Neural progenitor cell (in vitro differentiated cells): Measurements from ENCODE around the gene SMURF1. TPM values are rescaled to one million over a fixed set of nuclear protein-coding genes. Genes with fewer than 3 reads are reported as not detected.

ENCODE experiments used
- DNase-seq: peaks from one replicate; pipeline ENCODE4 v3.0.0-alpha.2; 2016; ENCODE audit warnings: low spot score
- H2AFZ ChIP-seq: fragments of 200-600 bp; sonication (generic); replicated peaks from 2 replicates; pipeline ENCODE4 v1.6.1; 2016; ENCODE audit warnings: antibody characterized with exemption
- H3F3A ChIP-seq: fragments of 200-600 bp; sonication (generic); 2 replicates; pipeline ENCODE4 v1.6.1; 2016; ENCODE audit warnings: antibody characterized with exemption, low read depth
- H3K27ac ChIP-seq: fragments of 200-600 bp; sonication (generic); 2 replicates; pipeline ENCODE4 v1.5.1; 2016; ENCODE audit warnings: mild to moderate bottlenecking
- H3K27me3 ChIP-seq: fragments of 200-600 bp; sonication (generic); 2 replicates; pipeline ENCODE4 v1.6.1; 2016; ENCODE audit warnings: mild to moderate bottlenecking, moderate library complexity
- H3K36me3 ChIP-seq: fragments of 200-600 bp; sonication (generic); 2 replicates; pipeline ENCODE4 v1.5.1; 2016
- H3K4me1 ChIP-seq: fragments of 200-600 bp; sonication (generic); 2 replicates; pipeline ENCODE4 v1.6.1; 2016; ENCODE audit warnings: mixed run types
- H3K4me2 ChIP-seq: fragments of 200-600 bp; sonication (generic); 2 replicates; pipeline ENCODE4 v1.6.1; 2016
- H3K4me3 ChIP-seq: fragments of 200-600 bp; sonication (generic); 2 replicates; pipeline ENCODE4 v1.5.1; 2016
- H3K79me2 ChIP-seq: fragments of 200-600 bp; sonication (generic); 2 replicates; pipeline ENCODE4 v1.6.1; 2016; ENCODE audit warnings: low read depth
- H3K9ac ChIP-seq: fragments of 200-600 bp; sonication (generic); 2 replicates; pipeline ENCODE4 v1.6.1; 2016
- H3K9me3 ChIP-seq: fragments of 200-600 bp; sonication (generic); 2 replicates; pipeline ENCODE4 v1.5.1; 2016; ENCODE audit warnings: low read depth
- H4K20me1 ChIP-seq: fragments of 200-600 bp; sonication (generic); 2 replicates; pipeline ENCODE4 v1.6.1; 2016; ENCODE audit warnings: low read depth
- H3K27ac Mint-ChIP-seq: 3 replicates; pipeline ENCODE4 v1.8.0; 2021; ENCODE audit warnings: mixed read lengths
- H3K27me3 Mint-ChIP-seq: 2 replicates; pipeline ENCODE4 v1.8.0; 2022; ENCODE audit warnings: low read depth, mild to moderate bottlenecking, inconsistent platforms, moderate library complexity, mixed read lengths; ENCODE audit not compliant: insufficient read depth
- H3K36me3 Mint-ChIP-seq: 3 replicates; pipeline ENCODE4 v1.8.0; 2021; ENCODE audit warnings: mixed read lengths
- H3K4me1 Mint-ChIP-seq: 3 replicates; pipeline ENCODE4 v1.8.0; 2021; ENCODE audit warnings: mixed read lengths
- H3K4me3 Mint-ChIP-seq: 3 replicates; pipeline ENCODE4 v1.8.0; 2021; ENCODE audit warnings: mild to moderate bottlenecking, moderate library complexity, mixed read lengths
- H3K9me3 Mint-ChIP-seq: 3 replicates; pipeline ENCODE4 v1.8.0; 2020; ENCODE audit warnings: mixed read lengths
- EZH2 ChIP-seq: fragments of 200-600 bp; sonication (generic); IDR thresholded peaks from 2 replicates; pipeline ENCODE4 v1.6.1; 2017; ENCODE audit warnings: antibody characterized with exemption, mild to moderate bottlenecking, moderate library complexity
- EZH2phosphoT487 ChIP-seq: fragments of 200-600 bp; sonication (generic); IDR thresholded peaks from 2 replicates; pipeline ENCODE4 v1.6.1; 2017; ENCODE audit warnings: antibody characterized with exemption
- total RNA-seq: library from RNA; depleted of rRNA; stranded (reverse); fragments of >200 nt; gene quantifications from 2 replicates; pipeline ENCODE4 v1.2.3, GENCODE V29; 2015; ENCODE audit warnings: low replicate concordance
- TF ChIP-seq, protein P1 (sequence below): fragments of 200-600 bp; sonication (generic); IDR thresholded peaks from 2 replicates; pipeline ENCODE4 v1.5.1; 2017; ENCODE audit warnings: antibody characterized with exemption, mild to moderate bottlenecking

SMURF1 gene
- total RNA-seq, 1 donor from 2014 or later: 31.0 TPM

- H3K4me2 ChIP-seq: peak overlapping the region; percentile 83
- TF ChIP-seq EZH2phosphoT487 (no peak), EZH2 (no peak)
- TF ChIP-seq, protein P1, sequence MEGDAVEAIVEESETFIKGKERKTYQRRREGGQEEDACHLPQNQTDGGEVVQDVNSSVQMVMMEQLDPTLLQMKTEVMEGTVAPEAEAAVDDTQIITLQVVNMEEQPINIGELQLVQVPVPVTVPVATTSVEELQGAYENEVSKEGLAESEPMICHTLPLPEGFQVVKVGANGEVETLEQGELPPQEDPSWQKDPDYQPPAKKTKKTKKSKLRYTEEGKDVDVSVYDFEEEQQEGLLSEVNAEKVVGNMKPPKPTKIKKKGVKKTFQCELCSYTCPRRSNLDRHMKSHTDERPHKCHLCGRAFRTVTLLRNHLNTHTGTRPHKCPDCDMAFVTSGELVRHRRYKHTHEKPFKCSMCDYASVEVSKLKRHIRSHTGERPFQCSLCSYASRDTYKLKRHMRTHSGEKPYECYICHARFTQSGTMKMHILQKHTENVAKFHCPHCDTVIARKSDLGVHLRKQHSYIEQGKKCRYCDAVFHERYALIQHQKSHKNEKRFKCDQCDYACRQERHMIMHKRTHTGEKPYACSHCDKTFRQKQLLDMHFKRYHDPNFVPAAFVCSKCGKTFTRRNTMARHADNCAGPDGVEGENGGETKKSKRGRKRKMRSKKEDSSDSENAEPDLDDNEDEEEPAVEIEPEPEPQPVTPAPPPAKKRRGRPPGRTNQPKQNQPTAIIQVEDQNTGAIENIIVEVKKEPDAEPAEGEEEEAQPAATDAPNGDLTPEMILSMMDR: no peak
- Mint-ChIP-seq H3K9me3 (no peaks in the 10 kb centered on the region), H3K4me3 (peak overlapping the region; percentile 85), H3K4me1 (peaks cover 46% of the 10 kb centered on the region), H3K27ac (no peak overlapping the region), H3K36me3 (peaks cover 2% of the 10 kb centered on the region), H3K27me3 (peaks cover 6% of the 10 kb centered on the region)
- peak overlapping the region; percentile 96 for H3K4me3 ChIP-seq
- no peak overlapping the region for H2AFZ ChIP-seq
- peak; percentile 99 for DNase-seq
- H4K20me1 ChIP-seq: no peaks in the 10 kb centered on the region
- peaks cover 42% of the 10 kb centered on the region for H3K79me2 ChIP-seq
- no peaks in the 10 kb centered on the region for H3K27me3 ChIP-seq
- H3K36me3 ChIP-seq: no peaks in the 10 kb centered on the region
- H3K27ac ChIP-seq: peak overlapping the region; percentile 39
- H3F3A ChIP-seq: peaks cover 50% of the 10 kb centered on the region
- H3K9me3 ChIP-seq: no peaks in the 10 kb centered on the region
- no peak overlapping the region for H3K9ac ChIP-seq
- H3K4me1 ChIP-seq: peaks cover 37% of the 10 kb centered on the region
These were observed 984 bp downstream of the SMURF1 start for GRCh38 chr7:99142727-99143520.

DNA sequence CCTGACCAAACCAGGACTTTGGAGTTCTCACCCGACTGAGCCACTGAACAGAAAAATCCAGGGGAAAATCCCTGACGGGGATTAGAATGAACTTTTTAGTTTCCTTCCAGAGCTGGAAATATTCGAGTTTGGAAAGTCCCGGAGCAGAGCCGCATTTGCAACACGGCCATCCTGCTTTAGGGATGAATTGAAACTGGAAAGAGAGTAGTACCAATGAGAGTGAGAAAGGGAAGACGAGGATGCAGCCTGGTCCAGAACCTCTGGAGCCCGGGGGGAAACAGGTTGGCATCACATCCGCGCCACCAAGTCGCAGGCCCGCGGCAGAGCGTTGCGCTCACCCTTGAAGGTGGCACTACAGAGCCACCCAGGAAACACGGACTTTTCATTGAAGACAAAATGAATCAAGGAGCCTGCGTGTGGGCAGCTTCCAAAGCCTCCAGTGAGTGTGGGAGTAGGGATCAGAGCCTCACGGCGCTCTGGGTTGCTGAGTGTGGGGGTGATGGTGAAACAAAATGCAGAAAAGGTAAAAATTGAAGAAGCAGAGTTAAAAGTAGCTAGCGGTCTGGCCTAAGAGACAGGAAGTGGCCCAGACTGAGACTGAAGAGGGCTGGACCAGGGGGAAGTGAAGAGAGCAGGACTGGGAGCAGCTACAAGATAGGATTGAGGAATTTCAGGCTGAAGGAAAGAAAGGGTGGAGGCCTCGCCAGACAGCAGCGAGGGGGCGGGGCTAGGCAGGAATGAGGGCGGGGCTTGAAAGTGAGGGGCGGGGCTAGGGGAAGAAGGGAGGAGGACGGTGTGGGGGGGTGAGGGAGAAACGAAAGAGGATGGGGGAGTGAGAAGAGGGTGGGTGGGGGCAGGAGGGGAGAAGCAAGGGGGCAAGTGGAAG, 1.8 kb downstream of the SMURF1 start:
- peak overlapping the region; percentile 7 for H3K9ac ChIP-seq
- H3K4me3 Mint-ChIP-seq: peak overlapping the region; percentile 85
- peak overlapping the region; percentile 83 for H3K4me2 ChIP-seq
- H2AFZ ChIP-seq: no peak overlapping the region
- peaks cover 6% of the 10 kb centered on the region for H3K27me3 Mint-ChIP-seq
- peaks cover 2% of the 10 kb centered on the region for H4K20me1 ChIP-seq
- no peaks in the 10 kb centered on the region for H3K36me3 ChIP-seq
- H3K27ac ChIP-seq: peak overlapping the region; percentile 91
- H3K27me3 ChIP-seq: no peaks in the 10 kb centered on the region
- H3K9me3 Mint-ChIP-seq: no peaks in the 10 kb centered on the region
- H3K4me1 Mint-ChIP-seq: peaks cover 54% of the 10 kb centered on the region
- peaks cover 51% of the 10 kb centered on the region for H3K79me2 ChIP-seq
- peaks cover 2% of the 10 kb centered on the region for H3K36me3 Mint-ChIP-seq
- H3K9me3 ChIP-seq: no peaks in the 10 kb centered on the region
- DNase-seq: peak; percentile 80
- H3F3A ChIP-seq: peaks cover 58% of the 10 kb centered on the region
- H3K4me3 ChIP-seq: peak overlapping the region; percentile 96
- peak overlapping the region; percentile 84 for H3K27ac Mint-ChIP-seq
- TF ChIP-seq EZH2phosphoT487: no peak
- TF ChIP-seq, protein P1: no peak
- no peak for TF ChIP-seq EZH2
- H3K4me1 ChIP-seq: peaks cover 44% of the 10 kb centered on the region

DNA sequence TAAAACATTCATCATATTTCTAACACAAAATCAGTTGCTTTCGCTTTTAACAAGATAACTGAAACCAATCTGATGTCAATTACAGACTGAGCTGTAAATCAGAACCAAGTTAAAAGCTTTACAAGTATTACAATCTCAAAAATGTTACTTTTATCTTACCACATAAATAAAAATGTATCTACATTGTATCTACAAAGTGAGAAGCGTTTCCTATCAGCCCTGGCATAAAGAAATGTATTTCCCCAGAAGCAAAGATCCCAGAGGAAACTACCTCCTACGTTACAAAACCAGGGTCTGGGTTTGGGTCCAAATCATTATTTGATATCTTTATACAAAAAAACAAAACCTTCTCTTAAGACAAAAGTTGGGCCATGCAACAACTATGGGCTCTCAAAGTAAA, 2.6 kb downstream of the SMURF1 start:
- H3K27ac ChIP-seq: peak overlapping the region; percentile 91
- TF ChIP-seq EZH2 (no peak), EZH2phosphoT487 (no peak)
- TF ChIP-seq, protein P1: no peak
- H3K27ac Mint-ChIP-seq: no peak overlapping the region

More for the DNA sequence above, 2.6 kb downstream of the SMURF1 start:
- Mint-ChIP-seq H3K4me1 (peaks cover 55% of the 10 kb centered on the region), H3K36me3 (peaks cover 2% of the 10 kb centered on the region), H3K27me3 (peaks cover 4% of the 10 kb centered on the region), H3K9me3 (no peaks in the 10 kb centered on the region), H3K4me3 (peak overlapping the region; percentile 19)
- Histone ChIP-seq H3K79me2 (peaks cover 58% of the 10 kb centered on the region), H3F3A (peaks cover 63% of the 10 kb centered on the region), H3K27me3 (no peaks in the 10 kb centered on the region), H3K36me3 (no peaks in the 10 kb centered on the region), H4K20me1 (peaks cover 9% of the 10 kb centered on the region), H3K4me2 (peak overlapping the region; percentile 83), H3K9me3 (no peaks in the 10 kb centered on the region), H3K9ac (peak overlapping the region; percentile 7), H2AFZ (no peak overlapping the region), H3K4me3 (peak overlapping the region; percentile 96), H3K4me1 (peaks cover 49% of the 10 kb centered on the region)
- no peak for DNase-seq
